Esophagus squamous epithelium (tissue), 4 donors: ENCODE results near the gene AOPEP.
"Not testable (repeated sequence)": the region's sequence is repeated elsewhere in the genome, so short reads cannot be mapped to it uniquely, and the experiment has no call there.

Experiments used
- POLR2A ChIP-seq, 4 donors: fragments of 450-650 bp; IDR thresholded peaks; one replicate each; pipeline ENCODE4 v1.6.1; 2017; ENCODE audit warnings: antibody characterized with exemption in 4 of 4, mild to moderate bottlenecking in 4 of 4, moderate library complexity in 3 of 4
- TF ChIP-seq, protein P1 (sequence below), 6 experiments: fragments of 450-650 bp in 4 of 6; fragments of 200-600 bp in 2 of 6; sonication (generic) in 2 of 6; IDR thresholded peaks; one replicate each; pipeline ENCODE4 v1.5.1; 2016 to 2019; ENCODE audit warnings: antibody characterized with exemption in 6 of 6, mild to moderate bottlenecking in 4 of 6, moderate library complexity in 4 of 6

DNA sequence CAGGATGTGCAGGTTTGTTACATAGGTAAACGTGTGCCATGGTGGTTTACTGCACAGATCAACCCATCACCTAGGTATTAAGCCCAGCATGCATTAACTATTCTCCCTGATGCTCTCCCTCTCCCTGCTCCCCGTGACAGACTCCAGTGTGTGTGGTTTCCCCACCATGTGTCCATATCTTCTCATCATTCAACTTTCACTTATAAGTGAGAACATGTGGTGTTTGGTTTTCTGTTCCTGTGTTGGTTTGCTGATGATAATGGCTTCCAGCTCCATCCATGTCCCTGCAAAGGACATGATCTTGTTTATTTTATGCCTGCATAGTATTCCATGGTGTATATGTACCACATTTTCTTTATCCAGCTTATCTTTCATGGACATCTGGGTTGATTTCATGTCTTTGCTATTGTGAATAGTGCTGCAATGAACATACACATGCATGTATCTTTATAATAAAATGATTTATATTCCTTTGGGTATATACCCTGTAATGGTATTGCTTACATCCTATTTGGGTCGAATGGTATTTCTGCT, 103.6 kb downstream of the AOPEP start:
- TF ChIP-seq, protein P1, sequence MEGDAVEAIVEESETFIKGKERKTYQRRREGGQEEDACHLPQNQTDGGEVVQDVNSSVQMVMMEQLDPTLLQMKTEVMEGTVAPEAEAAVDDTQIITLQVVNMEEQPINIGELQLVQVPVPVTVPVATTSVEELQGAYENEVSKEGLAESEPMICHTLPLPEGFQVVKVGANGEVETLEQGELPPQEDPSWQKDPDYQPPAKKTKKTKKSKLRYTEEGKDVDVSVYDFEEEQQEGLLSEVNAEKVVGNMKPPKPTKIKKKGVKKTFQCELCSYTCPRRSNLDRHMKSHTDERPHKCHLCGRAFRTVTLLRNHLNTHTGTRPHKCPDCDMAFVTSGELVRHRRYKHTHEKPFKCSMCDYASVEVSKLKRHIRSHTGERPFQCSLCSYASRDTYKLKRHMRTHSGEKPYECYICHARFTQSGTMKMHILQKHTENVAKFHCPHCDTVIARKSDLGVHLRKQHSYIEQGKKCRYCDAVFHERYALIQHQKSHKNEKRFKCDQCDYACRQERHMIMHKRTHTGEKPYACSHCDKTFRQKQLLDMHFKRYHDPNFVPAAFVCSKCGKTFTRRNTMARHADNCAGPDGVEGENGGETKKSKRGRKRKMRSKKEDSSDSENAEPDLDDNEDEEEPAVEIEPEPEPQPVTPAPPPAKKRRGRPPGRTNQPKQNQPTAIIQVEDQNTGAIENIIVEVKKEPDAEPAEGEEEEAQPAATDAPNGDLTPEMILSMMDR (IDR thresholded peaks at IDR 0.05) = not testable (repeated sequence)
- TF ChIP-seq POLR2A (IDR thresholded peaks at IDR 0.05) = not testable (repeated sequence)
